Measurements from ENCODE around the gene ABCC2.
"Not testable (repeated sequence)": the region's sequence is repeated elsewhere in the genome, so short reads cannot be mapped to it uniquely, and the experiment has no call there.

ABCC2 gene

DNA sequence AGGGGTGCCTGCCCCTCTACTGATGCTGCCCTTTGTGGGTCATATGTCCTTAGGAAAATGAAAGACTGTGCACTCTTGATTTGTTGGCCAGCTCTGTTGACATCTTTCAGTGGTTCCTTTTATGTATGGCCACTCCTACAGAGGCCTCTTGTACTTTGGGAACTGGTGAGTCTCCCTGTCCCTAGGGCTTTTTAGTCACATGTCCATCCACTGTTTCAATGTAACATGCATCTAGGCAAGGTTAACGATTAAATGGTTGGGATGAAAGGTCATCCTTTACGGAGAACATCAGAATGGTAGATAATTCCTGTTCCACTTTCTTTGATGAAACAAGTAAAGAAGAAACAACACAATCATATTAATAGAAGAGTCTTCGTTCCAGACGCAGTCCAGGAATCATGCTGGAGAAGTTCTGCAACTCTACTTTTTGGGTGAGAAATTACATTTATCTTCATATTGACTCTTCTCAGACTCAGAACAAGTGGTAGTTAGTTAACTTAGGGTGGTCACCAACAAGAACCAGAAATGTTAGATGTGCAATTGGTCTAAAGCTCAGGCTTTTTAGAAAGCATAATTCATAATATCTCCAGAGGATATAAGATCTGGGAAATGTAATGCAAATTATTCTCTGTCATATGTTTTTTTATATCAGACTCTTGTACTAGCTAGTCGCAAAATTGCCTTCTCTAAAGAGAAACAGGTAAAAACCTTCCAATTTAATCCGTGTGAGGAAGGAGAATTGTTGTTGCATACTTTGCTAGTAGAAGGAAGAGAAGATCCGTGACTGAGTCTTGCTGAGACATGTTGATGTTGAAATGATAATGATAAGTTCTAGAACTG is at the start of gene ABCC2:
TSS of gene ABCC2 (plus strand) at position 194 of the 840 bp plus-strand sequence. CDS start at position 399, 205 bp downstream.
- no peak for DNase-seq

DNA sequence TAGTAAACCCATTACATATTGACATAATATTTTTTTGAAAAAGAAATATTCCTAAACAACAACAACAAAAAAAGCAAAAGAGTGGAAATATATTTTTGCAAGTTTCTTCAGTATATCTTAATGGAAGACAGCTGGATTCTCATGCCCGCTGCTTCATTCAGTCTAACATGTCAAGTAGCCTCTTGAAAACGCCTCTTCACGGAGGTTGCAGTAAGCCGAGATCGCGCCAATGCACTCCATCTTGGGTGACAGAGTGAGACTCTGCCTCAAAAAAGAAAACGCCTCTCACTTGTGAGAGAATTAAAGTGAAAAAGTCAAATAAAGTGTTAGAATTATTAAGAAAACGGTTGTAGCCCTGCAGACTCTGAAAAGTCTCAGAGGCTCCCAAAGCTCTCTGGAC is 49.1 kb upstream of the ABCC2 start:
- DNase-seq, result no peak

DNA sequence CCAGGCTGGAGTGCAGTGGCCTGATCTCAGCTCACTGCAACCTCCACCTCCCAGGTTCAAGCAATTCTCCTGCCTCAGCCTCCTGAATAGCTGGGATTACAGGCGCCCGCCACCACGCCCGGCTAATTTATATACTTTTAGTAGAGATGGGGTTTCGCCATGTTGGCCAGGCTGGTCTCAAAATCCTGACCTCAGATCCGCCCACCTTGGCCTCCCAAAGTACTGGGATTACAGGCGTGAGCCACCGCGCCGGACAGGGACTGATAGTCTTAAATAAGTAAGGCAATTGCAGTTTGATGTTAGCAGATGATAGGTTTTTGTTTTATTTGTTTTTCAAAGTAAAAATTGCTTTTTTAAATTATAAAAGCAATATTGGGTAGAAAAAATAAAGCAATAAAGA is 48.3 kb upstream of the ABCC2 start:
- DNase-seq, result not testable (repeated sequence)

DNA sequence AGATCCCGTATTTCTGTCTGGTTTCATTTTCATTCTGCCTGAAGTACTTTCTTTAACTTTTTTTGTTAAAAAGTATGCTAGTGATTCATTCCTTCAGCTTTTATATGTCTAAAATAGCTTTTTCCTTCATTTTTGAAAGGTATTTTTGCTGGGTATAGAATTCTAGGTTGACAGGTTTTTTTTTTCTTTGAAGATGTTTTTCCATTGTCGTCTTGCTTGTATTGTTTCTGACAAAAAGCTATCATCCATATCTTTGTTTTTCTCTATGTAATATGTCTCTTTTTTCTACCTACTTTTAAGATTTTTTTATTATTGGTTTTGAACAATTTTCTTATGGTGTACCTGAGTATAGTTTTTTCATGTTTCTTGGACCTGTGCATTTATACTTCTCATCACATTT is 42.2 kb upstream of the ABCC2 start:
- DNase-seq, result no peak

DNA sequence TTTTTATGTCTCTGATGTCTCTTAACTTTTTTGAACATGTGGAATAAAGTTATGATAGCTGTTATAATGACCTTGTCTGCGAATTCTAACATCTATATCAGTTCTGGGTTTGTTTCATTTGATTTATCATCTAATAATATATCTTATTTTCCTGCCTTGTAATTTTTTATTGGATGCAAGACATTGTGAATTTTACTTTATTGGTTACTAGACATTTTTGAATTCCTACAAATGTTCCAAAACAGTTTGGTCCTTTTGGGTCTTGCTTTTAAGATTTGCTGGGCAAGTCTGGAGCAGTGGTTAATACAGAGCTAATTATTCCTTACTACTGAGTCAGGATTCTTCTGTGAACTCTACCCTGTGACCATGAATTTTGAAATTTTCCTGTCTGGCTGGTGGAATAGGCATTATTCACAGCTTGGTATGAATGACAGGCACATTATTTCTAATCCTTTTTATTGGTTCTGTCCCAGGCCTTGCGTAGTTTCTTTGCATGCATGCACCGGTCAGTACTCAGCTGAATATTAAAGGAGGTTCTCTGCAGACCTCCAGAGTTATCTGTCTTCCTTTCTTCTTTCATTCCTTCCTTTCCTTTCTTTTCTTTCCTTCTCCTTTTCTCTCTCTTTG is 41.4 kb upstream of the ABCC2 start:
- DNase-seq, result no peak

DNA sequence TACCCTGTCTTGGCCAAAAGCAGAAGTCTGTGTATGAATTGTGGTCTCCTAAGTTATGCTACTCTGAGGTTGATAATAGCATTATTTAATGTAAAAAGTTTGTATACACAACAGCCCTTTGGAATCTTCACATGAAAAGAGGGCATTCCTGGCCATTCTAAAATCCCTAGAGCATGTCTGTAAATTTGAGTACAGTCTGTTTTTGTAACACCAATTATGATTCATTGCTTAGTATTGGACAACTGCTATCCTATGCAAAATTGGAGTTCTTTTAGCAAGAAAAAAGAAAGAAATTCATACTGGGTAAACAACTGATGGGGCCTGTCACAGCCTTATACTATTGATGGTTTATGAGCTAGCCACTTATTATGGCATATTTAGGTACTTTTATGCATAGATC is 40.2 kb upstream of the ABCC2 start:
- DNase-seq, result no peak

DNA sequence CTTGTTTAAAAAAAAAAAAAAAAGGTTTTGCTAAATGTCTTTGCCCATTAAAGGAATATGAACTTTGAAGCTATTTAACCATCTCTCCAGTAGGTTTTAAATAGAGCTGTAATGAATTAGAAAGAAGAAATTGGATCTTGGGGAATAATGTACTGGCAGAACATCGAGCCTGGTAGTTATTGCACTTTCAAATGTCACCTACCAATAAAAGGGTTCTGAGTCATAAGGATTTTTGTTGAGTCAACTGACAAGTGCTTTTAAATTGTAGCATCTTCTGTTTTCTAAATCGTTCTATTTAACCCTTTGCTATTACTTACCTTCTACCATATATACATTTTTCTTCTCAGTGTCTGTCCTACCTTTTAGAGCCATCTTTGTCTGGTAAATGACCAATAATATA is 39.7 kb upstream of the ABCC2 start:
- DNase-seq, result no peak

DNA sequence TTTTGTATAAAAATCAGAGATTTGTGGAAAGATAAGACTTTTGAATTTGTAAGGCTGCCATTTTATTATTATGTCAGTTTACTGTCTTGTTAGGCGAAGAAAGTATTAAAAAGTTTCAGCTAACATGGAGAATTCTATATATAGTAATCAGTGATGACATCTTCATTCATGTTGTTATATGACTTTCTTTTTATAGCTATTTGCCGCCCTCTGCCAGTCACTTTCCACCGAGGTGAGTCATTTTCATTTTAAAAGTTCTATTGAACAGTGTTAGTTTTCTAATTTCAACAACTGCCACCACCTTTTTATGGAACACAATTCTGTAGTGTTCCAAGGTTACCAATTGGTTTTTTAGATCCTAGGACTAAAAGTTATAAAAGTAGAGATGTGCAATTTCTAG is 38.6 kb upstream of the ABCC2 start:
- no peak for DNase-seq

DNA sequence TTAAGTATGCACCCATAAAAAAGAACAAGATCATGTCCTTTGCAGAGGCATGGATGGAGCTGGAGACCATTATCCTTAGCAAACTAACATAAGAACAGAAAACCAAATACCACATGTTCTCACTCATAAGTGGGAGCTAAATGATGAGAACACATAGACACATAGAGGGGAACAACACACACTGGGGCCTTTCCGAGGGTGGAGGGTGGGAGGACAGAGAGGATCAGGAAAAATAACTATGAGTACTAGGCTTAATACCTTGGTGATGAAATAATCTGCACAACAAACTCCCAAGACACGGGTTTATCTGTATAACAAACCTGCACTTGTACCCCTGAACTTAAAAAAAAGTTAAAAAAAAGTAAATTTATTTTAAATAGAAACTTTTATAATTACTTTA is 36.3 kb upstream of the ABCC2 start:
- not testable (repeated sequence) for DNase-seq

DNA sequence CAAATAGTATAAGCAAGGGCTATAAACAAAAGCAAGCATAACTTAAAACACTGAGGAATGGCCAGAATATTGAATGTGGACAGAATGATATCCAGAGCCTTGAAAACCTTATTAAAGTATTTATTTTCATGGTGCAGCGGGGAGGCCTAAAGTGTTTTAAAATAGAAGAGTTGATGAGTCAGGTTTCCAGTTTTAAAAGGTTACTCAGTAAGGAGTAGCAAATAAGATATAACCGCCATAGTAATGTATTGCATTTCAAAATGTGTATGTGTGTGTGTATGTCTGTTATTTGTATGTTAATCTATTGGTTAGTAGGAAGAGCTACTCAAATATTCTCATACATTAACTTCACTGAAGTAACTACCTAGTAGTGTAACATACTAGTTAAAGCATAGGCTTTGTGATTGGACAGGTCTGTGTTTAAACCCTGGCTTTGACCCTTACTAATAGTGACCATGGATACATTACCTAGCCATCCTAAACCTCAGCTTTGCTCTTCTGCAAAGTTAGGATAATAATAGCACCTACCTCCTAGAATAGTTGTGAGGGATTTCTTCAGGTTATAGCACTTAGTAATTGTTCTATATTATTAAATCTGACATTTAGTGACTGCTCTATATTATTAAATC is 33.5 kb upstream of the ABCC2 start:
- no peak for DNase-seq

DNA sequence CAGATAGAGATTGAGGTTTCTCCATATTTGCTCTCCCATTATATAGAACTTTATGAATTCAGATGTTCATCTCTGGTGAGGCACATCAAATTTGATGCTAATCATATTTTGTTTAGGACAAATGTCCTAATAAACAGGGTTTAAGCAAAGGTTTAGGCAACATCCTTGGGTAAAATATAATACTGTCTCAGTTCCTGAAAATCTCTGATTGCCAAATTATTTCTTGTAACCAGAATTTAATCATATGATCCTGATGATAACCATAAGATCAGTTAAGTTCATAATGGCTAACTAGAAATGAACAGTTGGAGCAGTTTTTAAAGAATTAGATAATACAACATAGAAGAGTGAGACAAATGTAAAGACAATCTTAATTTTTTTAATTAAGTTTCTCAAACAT is 31.8 kb upstream of the ABCC2 start:
- DNase-seq, result no peak

DNA sequence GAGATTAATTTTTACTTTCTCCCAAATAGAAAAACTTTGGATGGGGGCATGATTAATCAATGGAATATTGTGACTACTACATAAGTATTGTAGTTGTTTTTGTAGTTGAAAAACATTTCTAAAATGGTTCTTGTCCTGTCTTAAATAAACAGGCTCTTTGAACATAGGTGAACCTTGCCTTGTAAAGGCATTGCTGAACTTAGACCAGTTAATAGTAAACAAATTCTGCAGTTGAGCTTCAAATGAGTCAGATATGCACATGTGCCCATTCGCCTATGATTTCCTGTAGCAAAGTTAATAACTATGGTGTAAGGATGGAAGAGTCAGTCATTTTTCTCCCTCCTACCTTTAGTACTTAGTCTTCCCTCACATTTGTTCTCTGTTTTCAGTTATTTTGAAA is 27.8 kb upstream of the ABCC2 start:
- no peak for DNase-seq

DNA sequence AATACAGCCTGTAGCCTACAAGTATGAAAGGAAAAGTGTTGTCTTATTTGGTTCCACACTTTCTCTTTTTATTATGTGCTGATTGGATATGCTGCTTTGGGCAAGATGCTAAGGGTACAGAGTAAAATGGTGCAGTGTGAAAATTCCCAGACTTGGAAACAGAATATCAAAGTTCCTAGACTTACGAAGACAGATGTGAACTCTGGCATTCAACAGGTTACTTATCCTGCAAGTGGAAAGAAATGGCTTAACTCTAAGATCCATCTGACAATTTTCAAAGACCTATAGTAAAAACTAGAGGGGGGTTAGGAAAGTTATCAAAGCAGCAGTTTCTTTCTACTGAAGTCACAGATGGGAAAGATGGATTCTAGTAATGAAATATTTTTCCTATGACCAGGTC is 26.3 kb upstream of the ABCC2 start:
- DNase-seq, result no peak

DNA sequence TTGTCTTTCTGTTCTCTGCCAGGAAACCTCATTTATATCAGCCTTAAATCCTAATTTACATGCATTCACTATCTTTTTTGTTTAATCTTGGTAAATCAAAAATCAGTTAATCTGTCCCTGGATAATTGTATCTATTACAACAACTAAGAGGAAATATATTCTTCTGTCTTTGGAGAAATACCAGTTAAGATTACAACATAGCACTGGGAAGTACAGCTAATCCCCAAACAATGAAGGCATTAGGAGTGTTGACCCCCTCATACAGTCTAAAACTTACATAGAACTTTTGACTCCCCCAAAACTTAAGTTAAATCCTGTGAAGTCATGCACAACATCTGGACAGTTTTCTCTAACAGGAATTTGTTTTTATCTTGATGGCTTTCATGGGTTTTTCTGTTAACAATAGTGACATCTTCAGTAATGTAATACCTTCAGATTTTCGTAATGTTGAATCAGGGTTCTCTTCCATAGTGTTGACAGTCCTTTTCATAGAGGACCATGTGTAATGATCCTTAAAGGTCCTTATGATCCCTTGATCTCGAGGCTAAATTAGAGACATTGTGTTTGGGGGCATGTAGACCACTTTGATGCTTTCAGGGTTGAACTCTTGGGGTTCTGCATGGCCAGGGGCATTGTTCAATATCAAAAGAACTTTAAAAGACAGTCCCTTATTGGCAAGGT is 24.1 kb upstream of the ABCC2 start:
- no peak for DNase-seq

DNA sequence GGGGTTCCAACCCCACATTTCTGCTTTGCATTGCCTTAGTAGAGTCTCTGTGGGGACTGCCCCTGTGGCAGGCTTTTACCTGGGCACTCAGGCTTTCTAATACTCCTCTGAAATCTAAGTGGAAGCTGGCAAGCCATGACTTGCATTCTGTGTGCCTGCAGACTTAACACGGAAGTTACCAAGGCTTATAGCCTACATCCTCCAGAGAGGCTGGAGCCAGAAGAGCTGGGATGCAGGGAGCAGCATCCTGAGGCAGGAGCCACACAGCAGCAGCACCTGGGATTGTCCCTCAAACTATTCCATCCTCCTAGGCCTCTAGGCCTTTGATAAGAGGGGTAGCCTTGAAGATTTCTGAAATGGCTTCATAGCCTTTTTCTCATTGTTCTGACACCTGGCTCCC is 22.1 kb upstream of the ABCC2 start:
- no peak for DNase-seq

DNA sequence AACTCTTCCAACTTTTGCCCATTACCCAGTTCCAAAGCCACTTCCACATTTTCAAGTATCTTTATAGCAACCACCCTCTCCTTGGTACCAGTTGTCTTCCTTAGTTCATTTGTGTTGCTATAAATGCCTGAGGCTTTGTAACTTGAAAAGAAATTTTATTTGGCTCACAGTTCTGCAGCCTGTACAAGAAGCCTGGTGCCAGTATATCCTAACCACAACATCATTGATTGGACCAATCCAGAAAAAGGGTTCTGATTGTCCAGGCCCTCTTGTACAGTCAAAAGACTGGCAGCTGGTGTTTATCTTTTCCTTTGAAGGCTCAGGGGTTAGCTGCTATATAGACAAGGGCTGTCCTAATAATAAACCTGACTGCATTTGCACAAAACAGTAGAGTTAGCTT is 21.1 kb upstream of the ABCC2 start:
- DNase-seq, result no peak

DNA sequence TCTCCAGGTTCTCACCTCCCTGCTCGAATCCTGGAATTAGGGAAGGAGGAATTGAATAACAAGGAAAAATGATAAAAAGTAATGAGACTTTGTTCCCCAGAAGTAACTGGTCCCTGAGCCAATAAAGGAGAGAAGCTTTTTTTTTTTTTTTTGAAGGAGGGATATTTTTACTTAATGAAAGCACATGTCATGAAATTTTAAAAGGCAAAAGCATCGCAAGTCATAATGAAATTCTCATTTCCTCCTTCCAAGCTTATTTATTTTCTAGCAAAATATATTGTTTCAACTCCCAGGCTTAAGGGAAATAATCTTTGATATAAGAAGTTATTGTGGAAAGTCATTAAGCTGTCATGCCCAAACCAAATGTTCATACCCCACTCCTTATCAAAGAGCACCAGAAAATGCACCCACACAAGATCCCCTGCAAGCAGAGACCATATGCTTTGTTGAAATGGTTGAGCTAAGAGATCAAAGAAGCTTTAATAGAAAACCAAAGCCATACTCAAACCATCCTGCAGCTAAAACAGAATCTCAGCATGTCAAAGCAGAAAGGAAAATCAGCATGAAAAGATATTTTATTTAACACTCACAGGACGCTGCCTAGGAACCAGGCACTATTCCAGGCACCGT is 16.7 kb upstream of the ABCC2 start:
- DNase-seq, result no peak

DNA sequence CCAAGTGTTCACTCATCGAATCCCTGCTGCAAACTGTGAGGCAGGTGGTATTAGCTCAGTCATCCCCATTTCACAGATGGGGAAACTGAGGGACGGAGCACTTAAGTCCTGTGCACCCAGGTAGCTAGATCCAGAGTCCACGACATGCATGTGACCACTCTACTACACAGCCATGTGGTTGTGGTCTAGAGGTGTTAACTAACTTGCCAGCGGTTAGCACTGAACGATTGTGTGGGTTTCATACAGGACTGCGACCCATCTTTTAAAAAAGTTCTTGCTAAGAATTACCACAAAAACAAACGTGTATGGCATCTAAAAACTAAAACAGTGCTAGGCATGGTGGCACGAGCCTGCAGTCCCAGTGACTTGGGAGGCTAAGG is 16.1 kb upstream of the ABCC2 start:
- no peak for DNase-seq

DNA sequence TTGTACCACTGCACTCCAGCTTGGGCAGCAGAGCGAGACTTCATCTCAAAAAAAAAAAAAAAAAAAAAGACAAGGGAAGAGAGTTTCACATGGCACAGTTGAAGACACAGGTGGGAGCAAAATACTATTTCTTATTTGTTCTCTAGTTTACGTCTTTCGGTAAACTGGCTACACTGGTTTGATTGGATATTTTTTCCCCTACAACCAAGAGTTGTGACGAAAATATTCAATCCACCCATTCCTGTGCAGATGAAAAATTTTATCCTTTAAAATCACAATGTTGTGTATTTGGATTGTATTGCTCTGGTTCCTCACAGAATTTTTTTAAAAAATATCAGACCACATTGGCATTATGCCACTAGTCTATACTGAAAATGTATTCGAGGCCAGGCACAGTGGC is 14.5 kb upstream of the ABCC2 start:
- no peak for DNase-seq

DNA sequence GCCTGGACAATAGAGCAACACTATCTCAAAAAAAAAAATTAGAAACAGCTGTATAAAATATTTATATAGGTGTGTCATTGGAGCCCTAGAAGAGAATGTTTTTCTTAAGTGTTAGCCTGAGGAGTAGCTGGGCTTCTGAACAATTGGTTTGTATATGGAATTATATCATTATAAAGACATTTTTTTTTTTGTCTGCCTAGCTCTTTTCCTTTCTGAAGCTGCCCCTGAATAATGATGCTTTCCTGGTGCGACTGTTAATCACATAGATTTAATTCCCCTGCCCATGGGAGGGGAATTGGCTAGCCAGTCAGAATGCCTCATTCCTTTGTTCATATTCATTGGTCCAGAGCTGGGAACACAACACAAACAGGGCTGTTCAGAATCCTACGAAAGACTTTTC is 13.9 kb upstream of the ABCC2 start:
- DNase-seq, result no peak

DNA sequence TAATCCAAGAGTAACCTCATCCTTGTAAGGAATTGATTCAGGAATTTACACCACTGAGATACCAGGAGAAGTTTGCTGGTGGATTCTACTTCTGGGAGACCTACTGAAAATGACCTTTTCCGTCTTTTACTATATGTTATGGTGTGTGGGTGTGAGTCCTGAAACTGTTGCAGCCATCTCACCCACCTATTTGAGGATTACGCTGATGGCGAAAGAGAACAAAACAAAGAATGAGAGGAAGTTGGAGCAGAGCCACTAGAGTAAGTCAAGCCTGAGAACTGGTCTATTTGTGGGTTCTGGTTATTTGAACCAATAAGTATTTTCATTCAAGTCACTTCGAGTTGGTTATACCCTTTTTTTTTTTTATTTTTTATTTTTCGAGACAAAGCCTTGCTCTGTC is 12.7 kb upstream of the ABCC2 start:
- DNase-seq, result no peak

DNA sequence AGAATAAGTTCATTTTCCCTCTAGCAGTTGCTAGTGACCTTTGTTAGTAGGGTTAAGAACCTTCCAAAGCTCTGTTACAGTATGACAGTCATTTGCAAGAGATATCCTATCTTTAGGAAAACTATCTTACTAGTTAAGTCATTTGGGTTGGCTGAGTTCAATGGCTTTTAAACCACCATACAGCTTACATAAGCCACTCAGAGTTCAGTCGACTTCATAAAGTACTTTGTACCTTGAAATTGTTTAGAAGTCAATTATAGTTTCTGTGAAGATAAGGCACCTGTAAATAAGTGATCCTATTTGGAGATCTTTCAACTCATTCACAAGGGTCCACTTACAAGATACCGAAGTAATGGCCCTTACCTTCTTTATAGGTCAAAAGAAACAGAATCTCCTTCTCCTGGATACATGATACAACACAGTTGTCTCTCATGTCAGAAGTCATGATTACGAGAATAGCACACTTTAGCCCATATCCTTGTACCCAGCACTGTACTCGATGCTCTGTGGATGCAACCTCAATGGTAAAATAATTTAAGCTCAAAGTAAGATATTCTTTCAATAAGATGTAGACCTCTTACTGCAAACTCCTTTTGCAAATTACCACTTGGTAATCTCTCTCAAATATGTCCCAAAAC is 11.9 kb upstream of the ABCC2 start:
- no peak for DNase-seq

DNA sequence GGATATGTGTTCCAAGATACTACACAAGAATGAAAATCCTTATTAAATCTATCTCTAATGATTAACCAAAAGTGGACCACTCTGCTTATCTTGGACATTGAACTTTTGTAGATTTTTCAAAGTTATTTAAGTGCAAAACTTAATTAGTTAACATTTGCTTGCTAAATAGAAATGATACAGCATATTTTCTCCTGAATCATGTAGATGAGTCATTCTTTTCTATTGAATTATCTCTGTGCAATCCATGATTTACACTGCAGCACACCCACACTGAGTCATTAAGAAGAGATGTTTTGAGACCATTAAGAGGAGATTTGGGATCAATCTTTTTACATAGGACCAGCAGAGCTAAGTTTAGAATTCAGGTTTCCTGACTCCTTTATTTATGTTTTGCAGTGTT is 6.6 kb upstream of the ABCC2 start:
- no peak for DNase-seq

Data from stimulated activated CD4-positive, alpha-beta T cell treated with anti-CD3 and anti-CD28 coated beads, Interleukin-1b, Interleukin-23, amount 100 ng/mL, for 48 hours (primary cell).